Left lung (tissue), 10 donors: Measurements from ENCODE around the gene PCDH7. TPM values are rescaled to one million over a fixed set of nuclear protein-coding genes. Genes with fewer than 3 reads are reported as not detected.

Experiments
- ATAC-seq: fragments of 200-7000 bp; cut with Tn5 transposase; one replicate; pipeline ENCODE4 v1.9.1; 2020; ENCODE audit warnings: moderate library complexity
- DNase-seq, 4 donors: peaks; one replicate each; pipeline ENCODE4 v3.0.0-alpha.2; 2013 to 2020
- H3K27ac ChIP-seq, 2 donors: fragments of 200-600 bp; sonication (generic) in 1 of 2; one replicate each; pipeline versions ENCODE4 v1.5.0 to v1.8.0; 2020 to 2021
- H3K27me3 ChIP-seq, 2 donors: fragments of 200-600 bp; sonication (generic) in 1 of 2; one replicate each; pipeline versions ENCODE4 v1.5.0 to v1.8.0; 2020 to 2021
- H3K36me3 ChIP-seq, 2 donors: fragments of 200-600 bp; sonication (generic) in 1 of 2; one replicate each; pipeline versions ENCODE4 v1.5.0 to v1.8.0; 2020 to 2021
- H3K4me1 ChIP-seq, 2 donors: fragments of 200-600 bp; one replicate each; pipeline ENCODE4 v1.8.0; 2021
- H3K4me3 ChIP-seq, 2 donors: fragments of 200-600 bp; sonication (generic) in 1 of 2; one replicate each; pipeline versions ENCODE4 v1.5.0 to v1.8.0; 2020 to 2021; ENCODE audit warnings: mild to moderate bottlenecking in 1 of 2
- H3K9me3 ChIP-seq, 2 donors: fragments of 200-600 bp; sonication (generic) in 1 of 2; one replicate each; pipeline versions ENCODE4 v1.5.0 to v1.8.0; 2020 to 2021
- CTCF ChIP-seq, 2 donors: fragments of 200-600 bp; sonication (generic) in 1 of 2; IDR thresholded peaks; one replicate each; pipeline versions ENCODE4 v1.5.0 to v1.8.0; 2021; ENCODE audit warnings: antibody characterized with exemption in 2 of 2
- intact Hi-C, 2 donors: fragments of 100-400 bp; cut with DNase I; formaldehyde crosslinking; loops; one replicate each; pipeline versions ENCODE4 v1.11.2 to v1.14.2; 2022
- polyA plus RNA-seq, 6 donors: library from polyadenylated mRNA; unstranded; fragments of 120-200 nt; gene quantifications; one replicate each; pipeline ENCODE4 v1.2.1, GENCODE V29; 2013; ENCODE audit not compliant: insufficient read length in 6 of 6
- total RNA-seq, 2 donors: library from RNA; stranded (reverse); fragmentation: NEBNext Ultra II Directional; extraction: Animal tissue kit (Norgen Biotek cat#: 25700); gene quantifications; one replicate each; pipeline ENCODE4 v1.2.1, GENCODE V29; 2021
- donor health status: DM: no; HTN: yes; CAD: no.
- donor health status: DM: no; HTN: no; CAD: no.

PCDH7 gene
- total and polyA plus RNA-seq, 8 donors = 6.8 to 53.9 (median 35.7) TPM

DNA sequence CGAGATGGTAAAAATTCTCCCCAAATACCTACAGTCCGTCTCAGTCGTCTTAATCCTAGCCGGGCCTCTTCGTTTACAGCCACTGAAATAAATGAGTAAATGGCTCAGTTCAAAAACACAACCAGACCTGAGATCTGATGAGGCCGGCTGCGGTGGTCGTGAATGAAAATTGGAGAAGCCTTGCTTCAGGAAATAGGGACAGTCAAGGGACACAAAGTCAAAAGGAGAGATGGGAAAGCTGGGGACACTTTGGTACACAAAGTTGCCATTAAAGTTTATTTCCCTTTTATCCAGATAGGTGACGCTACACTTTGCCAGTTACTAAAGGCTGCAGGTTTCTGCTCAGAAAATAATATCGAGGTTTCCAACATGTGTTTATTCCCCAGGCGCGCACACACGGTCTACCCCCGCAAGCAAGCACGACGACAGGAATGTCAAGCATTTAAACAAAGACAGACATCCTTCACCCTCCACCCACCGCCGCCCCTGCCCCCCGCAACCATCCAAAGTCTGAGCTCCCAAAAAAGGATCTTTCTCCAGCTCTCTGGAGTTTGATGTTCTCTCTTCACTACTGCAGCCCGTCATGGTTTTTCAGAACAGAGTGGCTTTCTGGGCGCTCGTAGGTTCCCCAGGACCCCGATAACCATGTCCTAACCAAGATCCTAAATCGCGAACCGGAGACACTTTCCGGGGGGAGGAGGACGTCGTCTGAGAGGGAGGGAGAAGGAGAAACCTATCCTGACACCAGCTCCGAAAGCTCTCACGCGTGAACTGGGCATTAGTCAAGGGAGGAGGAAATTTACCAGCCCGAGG is 1.3 kb upstream of the PCDH7 start:
- H3K4me3 ChIP-seq = peak overlapping the region; percentile 36 to 47
- H3K4me1 ChIP-seq = peaks cover 5 to 42% of the 10 kb centered on the region in 2 donors
- H3K27me3 ChIP-seq = peaks cover 48 to 77% of the 10 kb centered on the region in 2 donors
- no peak for TF ChIP-seq CTCF (IDR thresholded peaks at IDR 0.05)
- DNase-seq = peak in 2 of 4 donors; percentile 49 to 60
- ATAC-seq = no peak
- intact Hi-C loops = no loop called here
- no peaks in the 10 kb centered on the region for H3K9me3 ChIP-seq
- H3K36me3 ChIP-seq = no peaks in the 10 kb centered on the region
- peak overlapping the region in 1 of 2 donors; percentile 58 for H3K27ac ChIP-seq

- Histone ChIP-seq H3K27ac (peak overlapping the region in 1 of 2 donors; percentile 58), H3K4me1 (peaks cover 5 to 42% of the 10 kb centered on the region in 2 donors), H3K4me3 (peak overlapping the region; percentile 36 to 47), H3K9me3 (no peaks in the 10 kb centered on the region), H3K27me3 (peaks cover 48 to 82% of the 10 kb centered on the region in 2 donors), H3K36me3 (no peaks in the 10 kb centered on the region)
- ATAC-seq (peak; percentile 56), DNase-seq (peak; percentile 48 to 78 (median 72))
- intact Hi-C loops = no loop called here
- no peak for TF ChIP-seq CTCF (IDR thresholded peaks at IDR 0.05)
These were observed 632 bp upstream of the PCDH7 start for GRCh38 chr4:30719454-30720020.

GRCh38 chr4:30720661-30721184 is 554 bp downstream of the PCDH7 start:
- H3K4me3 ChIP-seq = peak overlapping the region; percentile 36 to 47
- ATAC-seq = peak; percentile 4
- H3K4me1 ChIP-seq = peaks cover 5 to 42% of the 10 kb centered on the region in 2 donors
- DNase-seq = peak in 3 of 4 donors; percentile 32 to 70 (median 39)
- intact Hi-C loops = no loop called here
- peak overlapping the region in 1 of 2 donors; percentile 33 for H3K27ac ChIP-seq
- peaks cover 48 to 82% of the 10 kb centered on the region in 2 donors for H3K27me3 ChIP-seq
- no peaks in the 10 kb centered on the region for H3K9me3 ChIP-seq
- H3K36me3 ChIP-seq = no peaks in the 10 kb centered on the region
- no peak for TF ChIP-seq CTCF (IDR thresholded peaks at IDR 0.05)

DNA sequence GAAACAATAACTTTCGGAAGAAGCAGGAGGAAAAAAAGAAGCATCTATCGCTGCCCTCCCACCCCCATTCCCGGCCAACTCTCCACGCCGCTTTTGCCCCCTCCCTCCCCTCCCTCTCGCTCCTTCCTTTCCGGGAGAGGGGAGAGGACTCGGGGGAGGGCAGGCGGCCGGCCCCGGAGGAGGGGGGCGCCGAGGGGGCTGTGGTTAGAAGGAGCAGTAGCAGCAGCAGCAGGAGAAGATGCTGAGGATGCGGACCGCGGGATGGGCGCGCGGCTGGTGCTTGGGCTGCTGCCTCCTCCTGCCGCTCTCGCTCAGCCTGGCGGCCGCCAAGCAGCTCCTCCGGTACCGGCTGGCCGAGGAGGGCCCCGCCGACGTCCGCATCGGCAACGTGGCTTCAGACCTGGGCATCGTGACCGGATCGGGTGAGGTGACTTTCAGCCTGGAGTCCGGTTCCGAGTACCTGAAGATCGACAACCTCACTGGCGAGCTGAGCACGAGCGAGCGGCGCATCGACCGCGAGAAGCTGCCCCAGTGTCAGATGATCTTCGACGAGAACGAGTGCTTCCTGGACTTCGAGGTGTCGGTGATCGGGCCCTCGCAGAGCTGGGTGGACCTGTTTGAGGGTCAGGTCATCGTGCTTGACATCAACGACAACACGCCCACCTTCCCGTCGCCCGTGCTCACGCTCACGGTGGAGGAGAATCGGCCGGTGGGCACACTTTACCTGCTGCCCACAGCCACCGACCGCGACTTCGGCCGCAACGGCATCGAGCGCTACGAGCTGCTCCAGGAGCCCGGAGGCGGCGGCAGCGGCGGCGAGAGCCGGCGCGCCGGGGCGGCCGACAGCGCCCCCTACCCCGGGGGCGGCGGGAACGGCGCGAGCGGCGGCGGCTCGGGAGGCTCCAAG is 1.3 kb downstream of the PCDH7 start:
- H3K27ac ChIP-seq = peak overlapping the region in 1 of 2 donors; percentile 33
- H3K36me3 ChIP-seq = no peaks in the 10 kb centered on the region
- peaks cover 48 to 78% of the 10 kb centered on the region in 2 donors for H3K27me3 ChIP-seq
- peak overlapping the region; percentile 36 to 47 for H3K4me3 ChIP-seq
- DNase-seq = peak in 3 of 4 donors; percentile 34 to 78 (median 52)
- ATAC-seq = peak; percentile 28
- H3K9me3 ChIP-seq = no peaks in the 10 kb centered on the region
- H3K4me1 ChIP-seq = peaks cover 5 to 42% of the 10 kb centered on the region in 2 donors
- intact Hi-C loops = no loop called here
- peak in 1 of 2 donors; percentile 14 for TF ChIP-seq CTCF (IDR thresholded peaks at IDR 0.05)
